Choroid plexus epithelial cell (primary cell): ENCODE results near the gene BRCA2.
A peak's percentile ranks its signal among the peaks of the same experiment; 100 is the strongest.

Experiments used
- DNase-seq: peaks from one replicate; pipeline ENCODE4 v3.0.0-alpha.2; 2010; ENCODE audit warnings: low read depth
- H3K4me3 ChIP-seq: 2 replicates; pipeline ENCODE4 v1.5.1; 2011; ENCODE audit warnings: low read depth, mild to moderate bottlenecking, control low read depth, low read length, moderate library complexity
- CTCF ChIP-seq: conservative IDR thresholded peaks from 2 replicates; pipeline ENCODE4 v1.5.1; 2011; ENCODE audit warnings: low read depth, mild to moderate bottlenecking, control low read depth, inconsistent platforms, low read length, moderate library complexity

BRCA2 gene

GRCh38 chr13:32299893-32300292 is 15.4 kb upstream of the BRCA2 start:
- H3K4me3 ChIP-seq, result no peak overlapping the region
- DNase-seq, result no peak
- TF ChIP-seq CTCF, result no peak

- no peak for TF ChIP-seq CTCF
- no peak for DNase-seq
Measured at GRCh38 chr13:32300406-32300805, 14.9 kb upstream of the BRCA2 start.

GRCh38 chr13:32300920-32301319 is 14.4 kb upstream of the BRCA2 start:
- no peak for DNase-seq
- H3K4me3 ChIP-seq, result no peak overlapping the region
- no peak for TF ChIP-seq CTCF

More at GRCh38 chr13:32300406-32300805, 14.9 kb upstream of the BRCA2 start:
- H3K4me3 ChIP-seq, result no peak overlapping the region

- TF ChIP-seq CTCF, result no peak
- DNase-seq, result no peak
- no peak overlapping the region for H3K4me3 ChIP-seq
Measured at GRCh38 chr13:32302461-32302860, 12.8 kb upstream of the BRCA2 start.

- DNase-seq, result no peak
- no peak overlapping the region for H3K4me3 ChIP-seq
- TF ChIP-seq CTCF, result no peak
Measured at GRCh38 chr13:32305646-32306045, 9.7 kb upstream of the BRCA2 start.

GRCh38 chr13:32309312-32310133 is 5.8 kb upstream of the BRCA2 start:
- TF ChIP-seq CTCF, result no peak
- peak overlapping the region; percentile 19 for H3K4me3 ChIP-seq
- peak; percentile 17 for DNase-seq
